ENCODE results near the gene PSG4.
"Not testable (repeated sequence)": the region's sequence is repeated elsewhere in the genome, so short reads cannot be mapped to it uniquely, and the experiment has no call there.

PSG4 gene

DNA sequence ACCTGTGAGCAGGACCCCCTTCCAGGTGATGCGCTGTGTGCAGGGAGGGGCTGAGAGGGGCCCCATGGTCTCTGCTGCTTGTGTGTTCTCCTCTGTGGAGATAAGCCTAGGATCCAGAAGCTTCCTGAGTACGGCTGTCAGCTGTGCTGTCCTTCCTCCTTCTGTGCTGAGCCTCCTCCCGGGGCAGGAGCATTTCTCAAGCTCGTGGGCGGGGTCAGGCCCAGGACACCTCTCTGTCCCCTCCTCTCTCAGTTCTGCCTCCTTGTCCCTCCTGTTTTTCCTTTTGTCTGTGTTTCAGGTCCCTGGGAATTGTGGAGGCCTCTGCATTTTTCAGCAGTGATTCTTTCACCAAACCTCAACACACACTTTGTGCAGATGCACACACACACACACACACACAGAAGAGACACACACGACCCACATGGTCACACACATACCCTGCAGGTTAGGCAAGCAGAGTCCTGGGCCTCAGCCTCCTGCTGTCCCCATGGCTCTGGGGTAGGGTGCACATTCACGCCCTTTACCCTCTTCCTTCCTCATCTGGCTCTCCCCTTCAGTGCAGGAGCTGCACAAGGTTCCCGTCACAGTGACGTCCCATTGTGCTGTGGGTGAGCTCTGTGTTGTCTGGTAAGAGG lies at the start of gene PSG4:
Gene PSG4, minus strand, starts transcription at position 168 of the 635 bp plus-strand sequence. Its CDS starts 102 bp downstream, at position 66.
- DNase-seq (ENCODE audit: low spot score), result not testable (repeated sequence)

DNA sequence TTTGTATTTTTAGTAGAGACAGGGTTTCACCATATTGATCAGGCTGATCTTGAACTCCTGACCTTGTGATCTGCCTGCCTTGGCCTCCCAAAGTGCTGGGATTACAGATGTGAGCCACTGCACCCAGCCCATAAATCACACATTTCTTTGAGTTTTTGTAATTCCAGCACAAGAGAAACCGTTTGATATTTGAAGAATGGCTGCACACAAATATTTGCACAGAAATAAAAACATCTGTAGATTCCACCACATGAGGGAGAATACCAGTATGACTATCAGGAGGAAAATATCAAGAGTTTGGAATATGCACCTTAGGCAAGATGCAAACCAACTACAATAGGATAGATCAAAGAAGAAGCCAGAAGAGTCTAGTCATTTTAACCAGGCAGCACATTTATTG lies 46.0 kb upstream of the PSG4 start:
- DNase-seq (ENCODE audit: low spot score), result not testable (repeated sequence)

GRCh38 chr19:43250296-43250695 lies 44.9 kb upstream of the PSG4 start:
- not testable (repeated sequence) for DNase-seq (ENCODE audit: low spot score)

DNA sequence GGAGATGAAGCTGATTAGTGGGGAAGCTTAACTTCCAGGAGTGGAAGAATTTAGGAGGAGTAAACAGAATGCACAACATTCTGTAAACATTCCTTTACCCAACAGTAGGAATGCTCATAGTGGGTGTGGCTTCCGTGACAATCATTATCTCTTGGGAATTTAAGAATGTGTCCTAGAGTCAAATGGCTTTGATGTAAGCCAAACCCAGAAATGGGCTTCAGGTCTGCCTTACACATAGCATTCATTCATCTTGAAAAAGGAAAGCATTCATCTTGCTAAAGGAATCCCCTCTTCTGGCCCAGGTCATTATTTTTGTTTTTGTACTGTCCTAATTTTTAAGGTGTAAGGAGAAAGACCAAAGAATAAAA lies 43.2 kb upstream of the PSG4 start:
- DNase-seq (ENCODE audit: low spot score), result not testable (repeated sequence)

DNA sequence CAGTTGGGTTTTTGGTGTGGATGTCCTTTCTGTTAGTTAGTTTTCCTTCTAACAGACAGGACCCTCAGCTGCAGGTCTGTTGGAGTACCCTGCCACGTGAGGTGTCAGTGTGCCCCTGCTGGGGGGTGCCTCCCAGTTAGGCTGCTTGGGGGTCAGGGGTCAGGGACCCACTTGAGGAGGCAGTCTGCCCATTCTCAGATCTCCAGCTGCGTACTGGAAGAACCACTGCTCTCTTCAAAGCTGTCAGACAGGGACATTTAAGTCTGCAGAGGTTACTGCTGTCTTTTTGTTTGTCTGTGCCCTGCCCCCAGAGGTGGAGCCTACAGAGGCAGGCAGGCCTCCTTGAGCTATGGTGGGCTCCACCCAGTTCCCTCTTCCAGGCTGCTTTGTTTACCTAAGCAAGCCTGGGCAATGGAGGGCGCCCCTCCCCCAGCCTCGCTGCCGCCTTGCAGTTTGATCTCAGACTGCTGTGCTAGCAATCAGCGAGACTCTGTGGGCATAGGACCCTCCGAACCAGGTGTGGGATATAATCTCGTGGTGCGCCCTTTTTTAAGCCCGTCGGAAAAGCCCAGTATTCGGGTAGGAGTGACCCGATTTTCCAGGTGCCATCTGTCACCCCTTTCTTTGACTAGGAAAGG lies 41.9 kb upstream of the PSG4 start:
- DNase-seq (ENCODE audit: low spot score), result not testable (repeated sequence)

DNA sequence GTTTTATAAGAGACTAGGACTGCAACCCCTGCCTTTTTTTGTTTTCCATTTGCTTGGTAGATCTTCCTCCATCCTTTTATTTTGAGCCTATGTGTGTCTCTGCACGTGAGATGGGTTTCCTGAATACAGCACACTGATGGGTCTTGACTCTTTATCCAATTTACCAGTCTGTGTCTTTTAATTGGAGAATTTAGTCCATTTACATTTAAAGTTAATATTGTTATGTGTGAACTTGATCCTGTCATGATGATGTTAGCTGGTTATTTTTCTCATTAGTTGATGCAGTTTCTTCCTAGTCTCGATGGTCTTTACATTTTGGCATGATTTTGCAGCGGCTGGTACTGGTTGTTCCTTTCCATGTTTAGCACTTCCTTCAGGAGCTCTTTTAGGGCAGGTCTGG lies 40.4 kb upstream of the PSG4 start:
- not testable (repeated sequence) for DNase-seq (ENCODE audit: low spot score)

DNA sequence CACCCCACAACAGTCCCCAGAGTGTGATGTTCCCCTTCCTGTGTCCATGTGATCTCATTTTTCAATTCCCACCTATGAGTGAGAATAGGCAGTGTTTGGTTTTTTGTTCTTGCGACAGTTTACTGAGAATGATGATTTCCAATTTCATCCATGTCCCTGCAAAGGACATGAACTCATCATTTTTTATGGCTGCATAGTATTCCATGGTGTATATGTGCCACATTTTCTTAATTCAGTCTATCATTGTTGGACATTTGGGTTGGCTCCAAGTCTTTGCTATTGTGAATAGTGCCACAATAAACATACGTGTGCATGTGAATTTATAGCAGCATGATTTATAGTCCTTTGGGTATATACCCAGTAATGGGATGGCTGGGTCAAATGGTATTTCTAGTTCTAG lies 36.8 kb upstream of the PSG4 start:
- DNase-seq (ENCODE audit: low spot score), result not testable (repeated sequence)

- not testable (repeated sequence) for DNase-seq (ENCODE audit: low spot score)
Measured at GRCh38 chr19:43238213-43238612, 32.8 kb upstream of the PSG4 start.

DNA sequence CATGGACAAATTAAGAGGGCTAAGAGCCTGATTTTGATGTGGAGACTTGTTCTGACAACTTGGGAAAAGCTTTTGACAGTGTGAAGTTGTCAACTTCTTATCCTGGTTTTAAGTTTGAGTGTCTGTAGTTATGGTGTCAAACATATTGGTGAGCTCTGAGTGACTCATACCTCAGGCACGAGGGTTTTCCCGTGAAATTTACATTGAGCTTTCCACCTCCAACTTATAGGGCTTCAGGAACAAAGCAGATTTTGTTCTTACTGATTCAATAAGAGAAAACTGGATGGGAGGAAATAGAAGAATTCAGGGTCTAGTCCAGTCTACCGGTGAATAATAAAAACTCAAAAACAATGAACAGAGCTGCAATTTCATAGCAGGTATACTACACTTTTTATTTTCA lies 30.2 kb upstream of the PSG4 start:
- DNase-seq (ENCODE audit: low spot score), result not testable (repeated sequence)

DNA sequence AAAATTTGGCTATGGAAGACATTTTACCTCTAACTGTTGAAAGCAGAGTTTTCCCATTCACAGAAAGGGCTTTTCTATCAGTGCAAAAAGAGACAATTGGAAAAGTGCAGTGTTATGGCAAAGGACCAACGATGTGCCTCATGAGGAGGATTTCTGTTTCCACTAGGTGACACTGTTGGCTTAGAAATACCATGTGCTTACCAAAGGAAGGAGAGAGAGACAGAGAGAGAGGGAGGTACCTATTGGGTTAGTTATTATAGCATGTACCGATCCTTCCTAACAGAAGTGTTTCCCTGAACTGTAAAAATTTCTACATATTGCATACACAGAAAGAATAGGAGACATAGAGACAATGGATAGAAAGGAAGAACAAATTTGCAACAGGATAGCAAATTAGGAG lies 23.9 kb upstream of the PSG4 start:
- DNase-seq (ENCODE audit: low spot score), result no peak

- not testable (repeated sequence) for DNase-seq (ENCODE audit: low spot score)
Measured at GRCh38 chr19:43228730-43229129, 23.3 kb upstream of the PSG4 start.

DNA sequence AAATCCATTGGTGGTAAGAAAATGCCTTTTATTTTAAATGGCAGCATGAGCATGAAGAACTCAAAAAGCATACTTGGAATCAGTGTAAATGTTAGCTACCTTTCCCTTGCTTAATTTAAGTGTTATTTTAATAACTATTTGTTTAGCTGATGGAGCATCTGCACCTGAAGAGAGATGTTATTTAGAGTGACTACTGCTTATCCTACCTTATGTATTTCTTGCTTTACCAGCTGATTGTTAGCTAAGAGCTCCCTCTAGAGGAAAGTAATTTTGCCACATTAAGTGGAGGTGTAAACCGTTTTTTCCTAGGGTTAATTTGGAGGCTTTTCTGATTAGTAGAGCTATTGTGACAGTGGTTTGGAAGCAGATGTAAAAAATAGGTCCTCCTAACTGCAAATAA lies 21.5 kb upstream of the PSG4 start:
- DNase-seq (ENCODE audit: low spot score), result not testable (repeated sequence)

DNA sequence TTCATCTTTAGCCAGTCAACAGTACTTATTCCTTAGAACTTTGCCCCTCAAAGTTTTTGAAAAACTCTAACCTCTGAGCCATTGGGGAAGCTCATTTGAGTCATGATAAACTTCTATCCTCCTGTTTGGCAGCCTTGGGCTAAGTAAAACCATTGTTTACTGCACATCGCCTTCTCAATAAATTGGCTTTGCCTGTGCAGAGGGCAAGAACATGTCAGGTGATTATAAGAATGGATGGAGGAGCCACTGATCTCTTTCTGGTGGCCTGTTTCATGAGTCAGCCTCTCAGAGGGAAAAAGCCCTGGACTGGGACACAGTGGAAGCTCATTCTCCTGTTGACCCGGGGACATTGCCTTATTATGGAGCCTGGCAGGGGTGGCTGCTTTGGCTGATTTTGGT lies 19.4 kb upstream of the PSG4 start:
- no peak for DNase-seq (ENCODE audit: low spot score)

- not testable (repeated sequence) for DNase-seq (ENCODE audit: low spot score)
Measured at GRCh38 chr19:43224201-43224854, 18.9 kb upstream of the PSG4 start.

DNA sequence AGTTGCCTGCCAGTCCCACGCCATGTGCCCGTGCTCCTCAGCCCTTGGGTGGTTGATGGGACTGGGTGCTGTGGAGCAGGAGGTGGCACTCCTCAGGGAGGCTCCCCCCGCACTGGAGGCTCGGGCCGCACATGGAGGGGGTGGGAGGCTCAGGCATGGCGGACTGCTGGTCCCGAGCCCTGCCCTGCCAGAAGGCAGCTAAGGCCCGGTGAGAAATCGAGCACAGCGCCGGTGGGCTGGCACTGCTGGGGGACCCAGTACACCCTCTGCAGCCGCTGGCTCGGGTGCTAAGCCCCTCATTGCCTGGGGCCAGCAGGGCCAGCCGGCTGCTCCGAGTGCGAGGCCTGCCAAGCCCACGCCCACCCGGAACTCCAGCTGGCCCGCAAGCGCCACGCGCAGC lies 16.5 kb upstream of the PSG4 start:
- DNase-seq (ENCODE audit: low spot score), result not testable (repeated sequence)

DNA sequence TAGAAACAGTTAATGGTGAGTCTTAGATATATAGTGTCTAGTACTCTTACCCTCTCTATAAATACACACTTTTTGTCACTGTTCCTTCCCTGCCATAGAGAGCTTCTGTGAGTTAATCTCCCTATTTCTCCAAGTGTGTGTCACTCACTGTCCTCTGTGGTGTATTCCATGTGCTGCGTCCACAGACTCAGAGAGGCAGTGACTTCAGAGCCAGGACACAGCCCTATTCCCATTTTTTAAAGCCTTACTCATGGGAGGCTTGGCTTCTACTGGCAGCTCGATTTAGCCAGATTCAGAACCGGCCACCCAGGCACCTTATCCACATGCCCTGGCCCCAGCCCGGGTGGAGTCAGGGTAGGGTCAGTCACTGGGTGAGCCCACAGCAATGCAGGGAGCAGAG lies 13.7 kb upstream of the PSG4 start:
- not testable (repeated sequence) for DNase-seq (ENCODE audit: low spot score)

- not testable (repeated sequence) for DNase-seq (ENCODE audit: low spot score)
Measured at GRCh38 chr19:43215881-43216280, 10.4 kb upstream of the PSG4 start.

DNA sequence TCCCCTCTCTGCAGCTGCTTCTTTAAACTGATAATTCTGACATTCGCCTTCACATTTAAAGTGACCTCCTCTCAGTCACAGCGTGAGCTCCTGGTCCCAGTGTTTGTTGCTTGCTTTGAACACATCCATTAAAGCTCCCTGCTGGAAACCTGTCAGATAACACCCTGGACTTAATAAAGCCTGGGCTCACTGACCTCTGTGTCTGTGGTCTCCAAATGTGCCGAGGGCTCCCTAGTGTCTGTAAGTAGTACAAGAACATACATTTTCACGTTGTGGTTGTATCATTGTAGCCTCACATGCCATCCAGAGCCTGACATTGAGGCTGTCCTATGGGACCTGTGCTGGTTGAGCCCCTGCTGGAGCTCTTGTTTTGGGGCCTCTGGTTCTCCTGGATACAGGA lies 2.6 kb upstream of the PSG4 start:
- no peak for DNase-seq (ENCODE audit: low spot score)

- DNase-seq (ENCODE audit: low spot score), result not testable (repeated sequence)
Measured at GRCh38 chr19:43207174-43207573, 1.7 kb upstream of the PSG4 start.

GRCh38 chr19:43203611-43204010 lies 1.8 kb downstream of the PSG4 start:
- not testable (repeated sequence) for DNase-seq (ENCODE audit: low spot score)

DNA sequence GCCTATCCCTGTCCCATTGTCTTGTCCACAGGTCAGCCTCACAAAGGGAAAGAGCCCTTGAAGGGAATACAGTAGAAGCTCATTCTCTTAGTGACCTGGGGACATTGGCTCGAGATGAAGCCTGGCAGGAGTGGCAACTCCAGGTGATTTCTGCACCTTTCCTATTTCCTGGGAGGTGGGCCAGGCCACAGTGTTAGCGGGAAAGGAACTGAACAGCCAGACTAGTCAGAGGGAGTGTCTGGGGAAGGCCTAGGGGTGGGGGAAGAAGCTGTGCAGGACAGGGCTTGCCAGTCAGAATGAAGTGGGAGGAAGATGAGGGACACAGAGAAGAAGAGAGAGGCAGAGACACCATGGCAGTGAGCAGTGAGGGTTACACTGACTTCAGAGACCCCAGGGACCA lies 3.5 kb downstream of the PSG4 start:
- DNase-seq (ENCODE audit: low spot score), result not testable (repeated sequence)

DNA sequence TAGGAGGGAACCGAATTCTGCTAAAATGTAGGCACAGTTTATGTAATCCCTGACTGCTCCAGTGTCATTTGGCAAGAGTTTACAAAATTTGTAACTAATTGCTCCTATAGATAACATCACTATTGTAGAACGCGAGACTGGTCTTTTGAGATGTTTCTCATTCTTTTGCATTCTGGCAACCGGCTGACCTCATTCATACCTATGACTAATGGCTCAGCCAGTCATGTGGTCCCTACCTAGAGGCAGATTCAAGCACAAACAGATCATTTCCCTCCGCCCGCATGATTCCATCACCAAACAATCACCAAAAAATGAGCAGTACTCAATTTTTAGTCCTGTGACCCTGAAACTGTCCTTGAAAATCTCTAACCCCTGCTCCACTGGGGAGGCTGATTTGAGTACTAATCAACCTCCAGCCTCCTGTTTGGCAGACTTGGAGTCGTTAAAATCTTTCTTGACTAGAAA lies 4.1 kb downstream of the PSG4 start:
- DNase-seq (ENCODE audit: low spot score), result not testable (repeated sequence)

Data from hepatic stellate cell (primary cell).